Renal pelvis (tissue), 4 donors: ENCODE results near the gene TSPAN9. TPM values are rescaled to one million over a fixed set of nuclear protein-coding genes. Genes with fewer than 3 reads are reported as not detected.

ENCODE experiments used
- DNase-seq: peaks from one replicate; pipeline ENCODE4 v3.0.0-alpha.2; 2013
- polyA plus RNA-seq, 3 donors: library from polyadenylated mRNA; unstranded; fragments of 120-200 nt; gene quantifications; one replicate each; pipeline ENCODE4 v1.2.1, GENCODE V29; 2013; ENCODE audit not compliant: insufficient read length in 3 of 3

The TSPAN9 gene
- polyA plus RNA-seq, 3 donors, result 69.0 to 86.6 (median 83.3) TPM

DNA sequence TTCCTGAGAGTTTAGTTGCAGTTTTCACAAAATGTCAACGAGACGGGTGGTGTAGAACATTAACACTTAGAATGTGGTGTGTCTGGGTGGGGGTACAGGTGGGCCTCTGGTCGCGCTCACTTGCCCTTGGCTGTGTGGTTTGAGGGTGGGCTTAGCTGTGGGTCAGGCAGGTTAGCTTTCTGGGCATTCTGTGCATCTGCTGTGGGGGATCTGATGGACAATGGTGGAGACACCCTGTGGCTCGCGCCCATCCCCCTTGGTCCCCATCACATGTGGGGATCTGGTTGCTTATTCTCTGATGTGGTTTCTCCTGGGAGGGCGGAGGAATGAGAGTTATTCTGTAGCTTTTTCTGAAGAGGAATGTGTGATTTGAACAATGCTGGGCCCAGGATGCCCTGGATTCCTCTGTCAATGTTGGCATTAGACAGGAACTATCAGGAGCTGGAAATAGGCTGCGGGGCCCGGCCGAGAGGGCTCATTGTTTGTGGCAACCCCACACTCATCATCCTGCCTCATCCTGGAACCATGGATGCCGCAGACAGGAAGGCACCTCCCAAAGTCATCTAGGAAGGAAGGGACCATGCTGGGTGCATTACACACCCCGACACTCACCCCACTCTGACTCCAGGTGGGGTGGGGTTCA, 101.6 kb downstream of the TSPAN9 start:
- no peak for DNase-seq

DNA sequence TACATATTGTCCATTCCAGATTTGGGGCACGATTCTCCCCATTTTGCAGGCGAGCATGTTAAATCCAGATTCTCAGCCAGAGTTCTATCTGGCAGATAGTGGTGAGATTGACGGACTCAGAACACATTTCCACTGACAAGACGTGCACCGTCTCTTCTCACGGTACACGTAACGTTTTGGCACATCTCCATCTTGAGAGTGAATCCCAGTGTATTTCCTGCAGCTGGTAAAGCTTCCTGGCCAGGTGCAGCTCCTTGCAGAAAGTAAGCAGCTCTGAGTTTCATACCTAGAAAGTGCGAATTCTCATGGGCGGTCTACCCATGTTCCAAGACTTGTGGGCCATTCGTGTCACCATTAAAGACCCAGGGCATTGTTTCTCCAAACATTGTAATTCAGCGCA, 102.6 kb downstream of the TSPAN9 start:
- no peak for DNase-seq

DNA sequence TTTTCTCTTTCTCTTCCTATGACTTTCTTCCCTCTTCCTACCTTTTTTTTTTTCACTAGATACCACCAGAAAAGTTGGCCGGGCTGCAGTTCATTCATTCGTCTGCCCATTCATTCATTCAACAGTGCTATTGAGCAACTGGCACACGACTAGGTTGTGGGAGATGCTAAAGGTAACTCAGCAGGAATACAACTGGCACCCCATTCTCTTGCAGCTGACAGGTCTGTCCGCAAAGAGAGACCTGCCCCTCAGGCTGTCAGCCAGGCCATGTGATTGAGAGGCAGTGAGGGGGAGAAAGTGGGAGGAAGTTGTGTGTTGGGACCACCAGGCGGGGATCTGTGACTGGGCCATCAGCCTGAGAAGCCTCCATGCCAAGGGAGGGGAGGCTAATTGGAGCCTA, 105.2 kb downstream of the TSPAN9 start:
- no peak for DNase-seq

DNA sequence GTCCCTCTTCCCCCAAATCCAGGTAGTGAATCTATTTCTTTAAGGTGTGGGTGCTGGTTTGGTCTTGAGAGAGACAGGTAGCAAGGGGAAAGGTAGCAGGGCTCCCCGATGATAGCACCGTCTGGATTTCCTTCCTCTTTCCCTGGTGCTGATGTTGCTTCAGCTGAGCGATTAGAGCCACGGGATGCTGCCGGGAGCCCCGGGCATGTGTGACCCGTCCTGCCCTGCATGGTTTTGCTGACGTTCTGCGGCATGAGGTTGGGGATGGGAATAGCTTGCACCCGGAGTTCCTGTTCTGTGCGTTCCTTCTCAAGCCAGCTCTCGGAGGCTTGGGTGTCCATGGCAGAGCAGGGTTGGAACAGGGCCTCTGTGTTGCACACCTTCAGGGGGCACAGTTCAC, 107.3 kb downstream of the TSPAN9 start:
- DNase-seq, result no peak

DNA sequence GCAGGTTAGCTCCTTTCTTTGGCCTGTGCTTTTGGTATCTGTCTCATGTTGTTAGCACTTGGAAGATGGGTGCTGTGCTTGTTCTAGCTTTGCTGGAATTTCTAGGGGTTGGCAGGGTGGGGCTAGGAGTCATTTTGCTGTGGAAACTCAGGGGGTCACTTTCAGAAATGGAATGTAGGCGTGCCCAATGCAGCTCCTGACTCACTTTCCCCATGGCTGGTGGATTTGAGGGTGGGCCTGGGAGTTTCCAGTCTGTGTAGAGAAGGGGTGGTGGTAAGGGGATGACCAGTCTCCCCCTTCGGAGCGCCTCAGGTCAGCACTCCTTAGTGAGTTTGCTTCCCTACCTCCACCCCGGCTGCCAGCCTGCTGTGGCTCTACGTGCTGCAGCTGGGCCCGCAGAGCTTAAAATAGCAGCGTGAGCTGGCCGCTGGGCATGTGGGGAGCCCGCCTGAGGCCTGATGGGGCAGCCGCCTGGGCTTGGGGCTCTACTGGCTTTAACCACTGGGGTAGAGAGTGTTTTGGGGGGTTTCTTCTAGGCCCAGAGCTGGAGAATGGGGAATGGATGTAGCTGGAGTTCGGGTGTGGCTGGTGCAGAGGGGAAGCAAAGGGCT, 108.2 kb downstream of the TSPAN9 start:
- no peak for DNase-seq

DNA sequence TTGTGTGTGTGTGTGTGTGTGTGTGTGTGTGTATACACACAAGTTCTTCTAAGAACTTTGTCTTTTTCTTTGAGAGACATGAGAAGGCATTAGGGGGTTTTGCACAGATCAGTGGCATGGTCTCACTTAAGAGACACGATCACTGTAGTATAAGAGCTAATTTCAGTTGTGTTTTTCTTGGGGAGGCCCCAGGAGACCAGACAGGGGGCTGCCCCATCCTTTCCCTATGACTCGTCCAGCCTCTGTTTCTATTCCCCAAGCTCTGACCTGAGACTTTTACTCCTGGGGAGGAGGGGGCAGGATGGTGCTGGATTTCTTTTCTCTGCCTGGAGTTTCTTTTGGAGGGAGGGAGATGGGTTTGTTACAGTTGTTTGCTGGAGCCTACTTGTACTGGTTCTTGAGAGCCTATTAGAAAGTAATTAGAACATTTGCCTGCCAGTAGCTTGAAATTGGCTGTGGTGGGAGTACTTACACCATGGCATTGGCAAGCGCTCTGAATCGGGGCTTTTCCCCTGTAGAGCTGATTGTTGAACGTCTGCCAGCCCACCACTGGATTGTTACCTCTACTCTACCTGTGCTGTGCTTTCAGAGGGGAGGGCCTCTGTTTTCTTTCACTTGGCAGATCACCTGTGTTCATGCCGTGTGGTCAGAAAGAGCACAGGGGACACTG, 109.5 kb downstream of the TSPAN9 start:
- no peak for DNase-seq

DNA sequence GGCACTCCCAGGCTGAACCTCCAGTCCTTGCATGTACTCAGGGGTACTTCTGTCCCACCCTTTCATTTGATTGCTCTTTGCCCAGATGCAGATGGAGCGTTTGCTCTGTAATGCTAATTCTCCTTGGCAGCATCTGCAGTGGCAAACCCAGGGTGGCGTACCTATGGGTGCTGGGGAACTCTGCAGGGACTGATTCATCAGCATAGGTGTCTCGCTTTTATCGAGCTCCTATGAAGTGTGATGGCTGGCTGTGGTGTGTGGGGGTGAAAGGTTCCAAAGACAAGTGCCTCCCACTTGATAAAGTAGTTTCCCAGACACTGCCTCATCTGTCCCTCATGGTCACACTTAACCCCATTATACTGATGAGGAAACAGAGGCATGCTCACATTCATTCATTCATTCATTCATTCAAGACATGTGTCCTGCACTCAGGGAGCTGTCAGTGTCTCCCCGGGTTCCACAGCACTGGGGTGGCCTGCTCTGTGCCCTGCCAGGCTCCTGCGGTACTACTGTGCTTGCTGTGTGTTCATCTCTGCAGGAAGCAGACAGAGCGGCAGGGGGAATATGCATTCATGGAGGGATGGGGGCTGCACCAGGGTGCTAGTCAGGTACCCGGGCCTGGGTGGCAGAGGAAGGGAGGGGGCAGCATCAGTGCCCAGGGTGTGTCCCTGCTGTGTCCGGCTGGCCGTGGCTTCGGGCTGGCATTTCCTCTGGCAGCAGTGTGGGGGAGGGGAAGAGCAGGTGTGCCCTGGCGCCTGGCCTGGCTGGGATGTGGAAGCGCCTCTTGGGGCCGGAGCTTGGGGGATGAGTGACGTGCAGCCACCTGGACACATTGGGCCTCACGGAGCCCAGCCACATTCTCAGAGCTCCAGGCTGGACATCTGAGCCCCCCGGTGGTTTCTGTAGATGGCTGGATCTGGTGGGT, 110.9 kb downstream of the TSPAN9 start:
- no peak for DNase-seq

DNA sequence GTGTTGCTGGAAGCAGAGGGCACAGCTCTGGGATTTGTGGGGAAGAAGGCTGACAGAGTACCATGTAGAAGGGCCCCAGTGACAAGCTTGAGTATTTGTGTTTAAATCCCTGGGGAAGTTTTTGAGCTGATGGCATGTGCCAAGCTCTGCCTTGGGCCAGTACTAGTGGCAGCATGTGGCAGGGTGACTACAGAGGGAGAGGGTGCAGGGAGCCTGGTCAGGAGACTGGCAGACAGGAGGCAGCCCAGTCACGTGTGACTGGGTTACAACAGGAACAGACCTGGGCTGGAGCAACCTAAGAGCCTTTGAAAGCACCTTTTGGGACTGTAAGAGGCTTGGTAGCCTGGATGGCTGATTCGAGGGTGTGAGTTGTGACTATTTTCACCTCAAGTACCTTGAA, 112.1 kb downstream of the TSPAN9 start:
- DNase-seq, result no peak

DNA sequence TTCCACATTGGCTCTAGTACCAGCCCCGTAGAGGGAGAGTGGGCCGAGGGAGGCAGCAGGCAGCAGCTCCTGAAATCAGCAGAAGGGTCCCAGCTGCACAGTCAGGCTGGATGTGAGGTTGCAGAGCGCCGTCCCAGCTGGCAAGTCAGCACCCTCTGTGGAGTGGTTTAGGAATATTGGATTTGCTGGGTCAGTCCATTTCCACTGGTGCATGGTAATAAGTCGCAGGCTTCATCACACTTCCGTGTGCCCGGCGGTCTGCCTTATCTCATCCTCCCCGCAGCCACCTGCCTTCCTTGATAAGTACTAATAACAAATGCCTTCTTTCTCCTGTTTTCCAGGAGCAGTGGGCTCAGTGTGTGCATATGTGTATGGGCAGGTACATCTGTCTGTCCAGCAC, 112.9 kb downstream of the TSPAN9 start:
- no peak for DNase-seq

DNA sequence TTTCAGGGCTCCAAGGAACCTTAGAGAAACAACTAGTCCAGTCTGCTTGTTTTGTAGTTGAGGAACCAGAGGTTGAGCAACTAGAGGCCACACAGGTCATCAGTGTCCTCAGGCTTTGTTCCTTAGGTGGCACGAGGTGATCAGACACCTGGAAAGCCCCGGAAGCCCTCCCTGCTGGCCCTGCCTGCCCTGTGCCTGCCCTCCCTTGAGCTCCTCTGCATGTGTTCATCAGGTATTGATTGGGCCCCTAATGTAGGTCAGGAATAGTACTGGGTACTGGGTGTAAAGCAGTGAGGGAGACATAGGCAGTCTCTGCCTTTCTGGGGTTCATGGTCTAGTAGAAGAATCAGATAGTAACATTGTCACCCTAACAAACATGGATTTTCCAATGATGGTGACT, 114.3 kb downstream of the TSPAN9 start:
- DNase-seq, result no peak

DNA sequence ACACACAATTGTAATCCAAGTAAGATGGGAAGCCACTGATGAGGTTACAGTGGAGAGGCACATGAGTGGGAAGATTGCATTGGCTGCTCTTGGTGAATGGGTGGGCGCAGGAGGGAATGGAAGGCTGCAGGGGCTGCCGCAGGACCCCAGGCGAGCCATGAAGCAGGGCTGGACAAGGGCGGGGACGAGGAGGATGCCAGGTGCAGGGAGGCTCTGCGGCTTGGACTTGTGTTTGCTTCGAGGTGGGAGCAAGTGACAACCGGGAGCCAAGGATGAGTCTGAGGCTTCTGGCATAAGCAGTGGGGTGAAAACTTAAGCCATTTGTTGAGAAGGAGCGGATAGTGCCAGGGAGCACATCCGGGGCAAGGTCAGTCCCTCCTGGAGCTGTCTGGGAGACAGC, 115.0 kb downstream of the TSPAN9 start:
- DNase-seq, result no peak

DNA sequence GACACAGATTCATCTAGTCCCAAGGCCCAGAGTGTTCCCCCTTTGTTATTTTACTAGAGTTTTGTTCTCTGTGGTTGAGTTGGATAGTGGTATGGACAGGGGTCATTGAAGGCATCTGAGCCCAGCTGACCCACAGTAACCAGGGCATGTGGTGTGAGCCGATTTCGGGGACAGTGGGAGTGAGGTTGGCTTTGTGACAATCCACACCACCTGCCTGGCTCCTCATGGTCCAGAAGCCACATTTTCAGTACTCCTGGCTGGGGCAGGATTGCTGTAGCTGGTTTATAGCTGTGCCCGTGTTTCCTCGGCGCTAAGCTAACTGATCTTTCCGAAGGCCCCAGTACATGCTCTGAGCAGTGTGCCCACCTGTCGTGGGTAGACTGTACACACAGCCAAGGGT, 116.0 kb downstream of the TSPAN9 start:
- DNase-seq, result no peak

DNA sequence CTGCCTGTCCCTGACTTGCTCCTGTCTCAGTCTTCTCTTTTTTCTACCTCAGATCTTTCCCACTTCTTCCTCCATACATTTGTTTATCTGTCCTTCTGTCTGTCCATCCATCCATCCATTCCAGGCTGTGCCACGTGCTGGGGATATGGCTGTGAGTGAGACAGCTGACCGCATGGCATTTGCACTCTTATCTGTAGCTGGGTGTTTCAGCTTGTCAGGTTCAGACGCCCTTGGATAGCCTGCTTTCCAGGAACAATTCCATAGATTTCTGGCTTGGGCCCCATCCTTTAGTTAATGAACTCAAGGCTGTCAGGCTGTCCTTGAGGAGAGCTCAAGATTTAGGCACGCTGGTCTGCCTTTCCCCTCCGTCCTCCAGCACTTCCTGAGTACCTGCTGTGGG, 116.6 kb downstream of the TSPAN9 start:
- DNase-seq, result no peak

DNA sequence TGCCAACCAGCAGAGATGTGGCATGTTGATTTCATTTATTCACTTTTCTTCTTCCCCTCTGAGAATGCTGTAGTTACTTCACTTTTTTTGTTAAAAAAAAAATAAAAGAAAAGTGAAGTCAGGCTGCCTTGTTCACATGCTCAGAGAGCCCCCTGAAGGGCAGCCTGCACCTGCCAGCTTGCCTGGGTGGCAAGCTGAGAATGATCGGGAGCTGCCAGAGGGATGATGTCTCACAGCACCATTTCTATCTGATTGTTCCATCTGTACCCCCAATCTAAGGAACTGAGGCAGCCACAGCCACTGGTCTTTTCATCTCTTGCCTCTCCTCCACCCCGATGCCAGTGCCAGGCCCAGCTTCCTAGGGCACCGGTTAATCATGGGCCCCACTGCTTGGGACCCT, 118.2 kb downstream of the TSPAN9 start:
- no peak for DNase-seq

DNA sequence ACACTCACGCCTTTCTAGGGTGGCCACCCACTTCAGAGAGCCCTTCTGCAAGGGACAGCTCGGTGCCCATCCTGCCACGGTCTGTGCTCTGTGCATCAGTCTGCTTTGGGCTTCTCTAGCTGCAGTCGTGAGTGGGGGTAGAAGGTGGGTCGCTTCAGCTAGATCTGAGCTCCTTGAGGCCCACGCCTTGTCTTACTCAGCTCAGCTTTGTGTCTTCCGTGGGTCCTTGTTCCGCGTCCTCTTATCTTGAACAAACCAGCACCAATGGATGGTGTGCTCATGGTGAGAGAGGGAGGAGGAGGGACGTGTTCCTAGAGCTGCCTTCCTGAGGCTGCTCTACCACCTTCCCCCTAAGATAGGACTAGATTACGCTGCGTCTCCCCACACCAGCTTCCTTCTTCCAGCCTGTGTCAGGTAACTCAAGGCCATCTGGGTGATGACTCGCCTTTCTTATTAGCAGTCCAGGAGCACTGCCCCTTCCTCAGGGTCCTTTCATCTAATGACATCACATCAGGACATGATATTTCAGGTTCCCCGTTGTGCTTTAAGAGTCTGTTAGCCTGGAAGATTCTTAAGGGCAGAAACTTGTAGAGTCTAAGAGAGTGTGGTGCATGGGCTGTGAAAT, 118.8 kb downstream of the TSPAN9 start:
- no peak for DNase-seq

DNA sequence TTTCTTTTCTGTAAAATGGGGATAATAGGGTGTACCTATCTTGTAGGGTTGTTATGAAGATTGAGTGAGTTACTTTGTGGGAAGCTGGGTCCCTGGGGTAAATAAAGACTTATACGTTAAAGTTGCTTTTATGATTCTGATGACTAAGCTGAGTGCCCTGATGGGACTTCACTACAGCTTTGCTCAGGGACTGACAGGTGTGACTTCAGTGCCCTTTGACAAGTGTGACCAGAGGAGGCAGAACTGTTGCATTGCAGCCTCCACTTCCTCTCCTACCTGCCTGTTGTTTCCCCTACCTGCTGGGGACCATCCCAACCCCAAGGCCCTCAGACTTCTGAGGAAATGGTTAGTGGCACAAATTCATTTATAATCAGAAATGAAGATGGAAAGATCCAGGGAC, 119.3 kb downstream of the TSPAN9 start:
- no peak for DNase-seq

DNA sequence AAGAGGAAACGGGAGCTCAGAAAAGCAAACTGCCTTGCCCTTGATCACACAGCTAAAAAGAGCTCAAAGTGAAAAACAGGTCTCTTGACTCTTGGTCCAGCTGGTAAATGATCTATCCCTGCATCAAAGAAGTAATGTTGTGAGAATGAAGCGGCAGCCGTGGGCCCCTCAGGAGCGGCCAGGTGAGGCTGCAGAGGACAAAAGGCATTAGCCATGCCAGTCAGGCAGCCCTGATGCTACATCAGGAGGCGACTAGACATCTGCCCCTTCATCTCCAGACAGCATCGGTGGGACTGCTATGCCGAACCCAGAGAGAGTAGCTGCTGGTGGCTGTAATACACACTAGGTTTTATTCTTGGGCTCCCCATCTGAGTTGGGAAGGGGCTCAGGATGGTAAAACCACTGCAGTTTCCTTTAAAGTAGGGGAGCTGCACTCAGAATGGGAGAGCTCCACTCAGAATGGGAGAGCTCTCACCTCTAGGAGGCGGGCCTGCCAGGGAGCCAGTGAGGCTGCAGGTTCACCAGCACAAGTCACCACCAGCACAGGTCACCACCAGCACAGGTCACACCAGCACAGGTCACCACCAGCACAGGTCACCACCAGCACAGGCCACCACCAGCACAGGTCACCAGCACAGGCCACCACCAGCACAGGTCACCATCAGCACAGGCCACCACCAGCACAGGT, 120.1 kb downstream of the TSPAN9 start:
- no peak for DNase-seq

DNA sequence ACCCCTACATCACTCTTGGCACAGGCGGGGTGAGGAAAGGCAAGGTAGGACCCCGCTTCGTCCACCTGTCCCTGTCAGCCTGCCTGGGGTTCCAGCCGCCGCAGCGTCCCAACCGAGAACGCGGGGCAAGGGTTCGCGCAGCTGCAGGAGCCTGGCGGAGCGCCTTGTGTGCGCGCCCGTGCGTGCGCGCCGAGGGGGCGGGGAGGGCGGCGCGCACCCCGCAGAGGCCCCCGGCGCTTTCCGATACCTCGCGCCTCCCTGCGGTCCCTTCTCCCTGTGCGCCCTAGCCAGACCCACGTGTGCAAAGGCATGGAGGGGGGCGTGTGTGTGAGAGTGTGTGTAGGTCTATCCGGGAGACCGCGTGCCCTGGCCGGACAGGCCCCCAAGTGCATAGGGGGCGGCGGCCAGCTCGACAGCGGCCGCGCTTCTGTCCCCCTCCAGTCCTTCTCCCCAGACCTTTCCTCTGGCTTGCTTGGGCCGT, 122.4 kb downstream of the TSPAN9 start:
- no peak for DNase-seq

DNA sequence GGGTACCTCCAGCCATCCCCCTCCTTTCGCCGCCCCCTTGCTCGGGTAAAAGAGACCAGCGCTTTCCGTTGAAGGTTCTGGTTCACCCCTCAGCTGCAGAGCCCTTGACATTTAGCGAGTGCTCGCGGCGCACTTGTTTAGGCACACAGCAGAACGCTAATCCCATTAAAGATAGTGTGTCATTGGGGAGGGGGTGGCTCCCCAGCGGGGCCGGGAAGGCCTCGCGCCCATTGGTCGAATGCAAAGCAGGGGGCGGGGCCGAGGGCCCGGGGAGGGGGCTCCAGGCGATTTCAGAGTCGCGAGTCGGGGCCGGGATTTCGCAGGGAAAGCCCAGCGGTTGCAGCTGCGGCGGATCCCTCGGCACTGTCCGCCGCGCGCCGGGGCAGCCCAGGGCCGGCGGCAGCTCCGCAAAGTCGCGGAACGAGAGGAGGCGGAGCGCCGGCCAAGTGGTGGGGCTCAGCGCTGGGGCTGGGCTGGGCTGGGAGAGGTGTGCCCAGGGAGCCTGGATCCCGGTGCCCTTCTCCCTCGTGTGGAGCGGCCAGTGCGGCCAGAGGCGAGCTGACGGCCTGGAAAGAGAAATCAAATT, 122.9 kb downstream of the TSPAN9 start:
- DNase-seq, result peak; percentile 82

DNA sequence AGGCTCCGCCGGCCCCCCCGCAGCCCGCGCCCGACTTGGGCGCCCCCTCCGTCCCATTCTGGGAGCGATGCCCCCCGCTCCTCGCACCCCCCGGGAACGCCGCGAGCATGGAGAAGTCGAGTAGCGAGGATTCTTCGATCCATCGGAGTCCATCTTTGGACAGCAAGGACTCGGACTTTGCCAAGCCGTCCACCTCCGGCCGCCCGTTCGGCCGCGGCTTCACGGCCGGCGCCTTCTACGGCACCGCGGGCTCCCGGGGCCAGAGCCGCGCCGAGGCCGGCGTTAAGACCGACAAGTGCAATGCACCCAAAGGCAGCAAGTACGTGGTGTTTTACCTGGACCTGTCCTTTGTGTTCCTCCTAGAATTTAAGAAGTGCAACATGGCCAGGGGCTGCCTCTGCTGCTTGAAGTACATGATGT, 123.6 kb downstream of the TSPAN9 start:
- no peak for DNase-seq
